CD4-positive, alpha-beta memory T cell (primary cell): ENCODE data around the gene ZMAT2. TPM values are rescaled to one million over a fixed set of nuclear protein-coding genes. Genes with fewer than 3 reads are reported as not detected.
"Not testable (repeated sequence)": the region's sequence is repeated elsewhere in the genome, so short reads cannot be mapped to it uniquely, and the experiment has no call there.

Source experiments
- CTCF ChIA-PET: fragments of 350-600 bp; sonication (Branson Sonifier 250); formaldehyde crosslinking; loops from one replicate; lab custom pipeline; 2021; ENCODE audit warnings: inconsistent platforms; ENCODE audit not compliant: partially characterized antibody; lab: Charles Lee
- POLR2A ChIA-PET: fragments of 350-600 bp; sonication (Branson Sonifier 250); formaldehyde crosslinking; loops from one replicate; lab custom pipeline; 2021; ENCODE audit not compliant: partially characterized antibody; lab: Charles Lee
- DNase-seq, 5 donors: peaks; one replicate each; pipeline versions ENCODE4 v3.0.0 to v3.0.0-alpha.2; 2020 to 2022; ENCODE audit warnings: mixed read lengths in 1 of 5
- H3K27ac ChIP-seq: one replicate; pipeline ENCODE4 v1.7.0; 2013; ENCODE audit warnings: low read depth, low read length
- H3K27me3 ChIP-seq: 2 replicates; pipeline ENCODE4 v1.7.0; 2013; ENCODE audit warnings: mild to moderate bottlenecking, low read length, moderate library complexity; ENCODE audit not compliant: insufficient read depth
- H3K36me3 ChIP-seq: 2 replicates; pipeline ENCODE4 v1.7.0; 2013; ENCODE audit warnings: mild to moderate bottlenecking, low read length, moderate library complexity; ENCODE audit not compliant: insufficient read depth
- H3K4me1 ChIP-seq: 2 replicates; pipeline ENCODE4 v1.7.0; 2013; ENCODE audit warnings: mild to moderate bottlenecking, low read length, moderate library complexity; ENCODE audit not compliant: insufficient read depth
- H3K4me3 ChIP-seq, 2 donors: one replicate each; pipeline ENCODE4 v1.7.0; 2013; ENCODE audit warnings: low read length in 2 of 2, mild to moderate bottlenecking in 1 of 2
- H3K9me3 ChIP-seq, 2 donors: one replicate each; pipeline ENCODE4 v1.7.0; 2013; ENCODE audit warnings: low read length in 2 of 2, control low read depth in 1 of 2; ENCODE audit not compliant: control insufficient read depth in 1 of 2
- H3K27ac Mint-ChIP-seq, 7 donors: one replicate each; pipeline ENCODE4 v1.8.0; 2020 to 2021; ENCODE audit warnings: mixed read lengths in 7 of 7, mild to moderate bottlenecking in 6 of 7, inconsistent platforms in 3 of 7, moderate library complexity in 3 of 7
- H3K27me3 Mint-ChIP-seq, 2 donors: one replicate each; pipeline ENCODE4 v1.8.0; 2020 to 2021; ENCODE audit warnings: mixed read lengths in 2 of 2
- H3K36me3 Mint-ChIP-seq, 2 donors: one replicate each; pipeline ENCODE4 v1.8.0; 2020 to 2021; ENCODE audit warnings: mixed read lengths in 2 of 2, inconsistent platforms in 1 of 2, mild to moderate bottlenecking in 1 of 2
- H3K4me1 Mint-ChIP-seq, 4 donors: one replicate each; pipeline ENCODE4 v1.8.0; 2020 to 2021; ENCODE audit warnings: mixed read lengths in 4 of 4, mild to moderate bottlenecking in 1 of 4
- H3K4me3 Mint-ChIP-seq, 8 donors: one replicate each; pipeline ENCODE4 v1.8.0; 2020 to 2021; ENCODE audit warnings: mixed read lengths in 8 of 8, mild to moderate bottlenecking in 7 of 8, moderate library complexity in 6 of 8, inconsistent platforms in 3 of 8
- H3K9me3 Mint-ChIP-seq, 8 donors: one replicate each; pipeline ENCODE4 v1.8.0; 2020 to 2021; ENCODE audit warnings: mixed read lengths in 8 of 8, mild to moderate bottlenecking in 5 of 8, inconsistent platforms in 3 of 8, moderate library complexity in 1 of 8
- intact Hi-C: fragments of 100-400 bp; cut with micrococcal nuclease; formaldehyde crosslinking; loops from one replicate; pipeline ENCODE4 v1.15.1; 2023
- polyA plus RNA-seq, 2 donors: library from polyadenylated mRNA; unstranded; fragments of 300-500 nt; fragmentation: Illumina TruSeq; gene quantifications; one replicate each; pipeline ENCODE4 v1.2.3, GENCODE V29; 2021
- total RNA-seq, 2 experiments: library from RNA; stranded (reverse); gene quantifications; one replicate each; pipeline ENCODE4 v1.2.3, GENCODE V29; 2021

The ZMAT2 gene
- total and polyA plus RNA-seq, 4 experiments from 2014 or later, result 56.3 to 76.5 (median 61.6) TPM

DNA sequence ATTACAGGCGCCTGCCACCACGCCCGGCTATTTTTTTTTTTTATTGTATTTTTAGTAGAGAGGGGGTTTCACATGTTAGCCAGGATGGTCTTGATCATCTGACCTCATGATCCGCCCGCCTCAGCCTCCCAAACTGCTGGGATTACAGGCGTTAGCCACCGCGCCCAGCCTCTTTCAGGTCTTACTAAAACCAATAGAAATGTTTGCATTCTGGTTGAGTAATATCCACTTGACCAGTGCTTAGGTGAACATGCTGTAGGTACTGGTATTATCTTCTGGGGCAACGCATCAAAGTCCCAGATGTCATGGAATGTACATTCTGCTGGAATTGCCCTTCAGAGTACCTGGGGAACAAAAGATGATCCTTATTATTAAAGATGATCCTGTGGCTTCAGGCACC, 8.5 kb downstream of the ZMAT2 start:
- CTCF ChIA-PET, DNase-seq, H3K9me3 ChIP-seq, H3K27me3 ChIP-seq, H3K27ac ChIP-seq, H3K27me3 Mint-ChIP-seq, H3K9me3 Mint-ChIP-seq, H3K4me3 ChIP-seq: not testable (repeated sequence)
- Mint-ChIP-seq H3K4me1 (peaks cover 14 to 32% (median 23%) of the 10 kb centered on the region in 4 donors), H3K27ac (peak overlapping the region in 2 of 7 donors; percentile 73 to 100), H3K4me3 (peak overlapping the region in 2 of 8 donors; percentile 65 to 99), H3K36me3 (peaks cover 30 to 47% of the 10 kb centered on the region in 2 donors)
- POLR2A ChIA-PET, result interaction anchor here (1.4 to 5.2 kb wide), 6 partner anchors 7 to 308 kb away, joined by 3 to 68 read pairs (median 59); partner anchors contain the start of genes ANKHD1, HARS1, HARS2 and IK
- H3K4me1 ChIP-seq, result peaks cover 19% of the 10 kb centered on the region
- intact Hi-C loops, result loop anchor here (10.0 kb wide), 1 partner anchor 604 kb away; no protein-coding TSS in a partner anchor
- H3K36me3 ChIP-seq, result peaks cover 27% of the 10 kb centered on the region

DNA sequence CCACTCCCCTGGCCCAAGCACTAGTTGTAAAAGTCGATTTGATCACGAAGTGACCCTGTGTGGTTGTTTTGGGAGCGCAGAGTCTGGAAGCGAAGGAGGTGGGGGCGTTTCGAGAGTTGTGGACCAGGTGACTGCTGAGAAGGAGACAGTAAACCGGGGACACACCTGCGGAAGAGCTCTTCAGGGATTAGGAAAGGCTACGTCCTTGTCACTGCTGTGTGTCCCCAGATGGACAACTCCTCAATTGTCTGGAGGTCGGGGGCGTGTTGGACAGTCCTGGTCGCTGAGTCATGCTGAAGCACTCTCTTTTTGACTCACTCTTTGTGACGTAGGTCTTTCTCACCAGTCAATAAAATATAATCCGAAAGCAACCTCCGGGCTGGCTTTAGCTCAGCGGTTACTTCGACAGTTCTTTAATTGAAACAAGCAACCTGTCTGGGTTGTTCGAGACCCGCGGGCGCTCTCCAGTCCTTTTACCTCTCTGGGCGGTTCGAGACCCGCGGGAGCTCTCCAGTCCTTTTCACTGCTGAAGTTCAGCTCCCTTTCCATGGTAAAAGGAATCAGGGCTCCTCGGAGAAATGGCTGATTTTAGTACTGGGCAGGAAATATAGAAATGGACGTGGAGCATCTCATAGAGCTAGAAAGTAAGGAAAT, 10.8 kb downstream of the ZMAT2 start:
- H3K9me3 Mint-ChIP-seq, result peaks cover 0 to 9% (median 3%) of the 10 kb centered on the region in 8 donors
- H3K36me3 ChIP-seq, result peaks cover 7% of the 10 kb centered on the region
- H3K36me3 Mint-ChIP-seq, result peaks cover 13 to 28% of the 10 kb centered on the region in 2 donors
- H3K4me3 Mint-ChIP-seq, result peak overlapping the region; percentile 96 to 100 (median 99)
- H3K4me1 ChIP-seq, result peaks cover 19% of the 10 kb centered on the region
- CTCF ChIA-PET, result interaction anchor here (1.1 to 2.6 kb wide), 17 partner anchors 10 to 609 kb away, joined by 3 to 23 read pairs (median 4); partner anchors contain the start of genes CD14, EIF4EBP3, IK and NDUFA2
- H3K4me1 Mint-ChIP-seq, result peaks cover 15 to 32% (median 23%) of the 10 kb centered on the region in 4 donors
- H3K4me3 ChIP-seq, result peak overlapping the region; percentile 71 to 92
- POLR2A ChIA-PET, result interaction anchor here (0.6 to 5.2 kb wide), 29 partner anchors 9 to 1417 kb away, joined by 3 to 68 read pairs (median 5); partner anchors contain the start of genes ANKHD1, APBB3, CD14 and EIF4EBP3
- H3K27ac Mint-ChIP-seq, result peak overlapping the region; percentile 97 to 100 (median 99)
- peaks cover 0 to 8% of the 10 kb centered on the region in 2 donors for H3K27me3 Mint-ChIP-seq
- H3K27ac ChIP-seq, result peak overlapping the region; percentile 82
- intact Hi-C loops, result loop anchor here (1.0 to 2.0 kb wide), 7 partner anchors 11 to 536 kb away; partner anchors contain the start of genes ANKHD1, CYSTM1, HARS1 and HARS2
- peak; percentile 86 to 95 (median 93) for DNase-seq
- H3K9me3 ChIP-seq, result no peaks in the 10 kb centered on the region
- no peaks in the 10 kb centered on the region for H3K27me3 ChIP-seq

DNA sequence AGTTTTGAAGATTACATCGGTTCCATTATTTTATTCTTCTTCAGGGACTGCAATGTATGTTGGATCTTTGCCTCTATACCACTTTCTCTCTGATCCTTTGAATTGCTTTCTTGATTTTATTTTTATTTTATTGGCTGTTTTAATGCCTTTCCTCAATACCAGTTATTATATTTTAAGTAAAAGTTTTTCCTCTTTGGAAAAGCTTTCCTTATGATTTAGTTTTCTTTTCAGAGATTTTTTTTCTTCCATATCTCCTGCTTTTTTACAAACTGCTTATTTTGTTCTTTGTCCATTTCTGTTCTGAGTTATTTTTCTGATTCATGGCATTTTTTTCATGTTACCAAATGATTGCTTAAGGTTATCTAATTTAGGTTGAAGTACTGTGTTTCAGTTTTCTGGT, 11.5 kb downstream of the ZMAT2 start:
- H3K27me3 Mint-ChIP-seq, result peaks cover 0 to 8% of the 10 kb centered on the region in 2 donors
- no peak for DNase-seq
- Histone ChIP-seq H3K27me3 (no peaks in the 10 kb centered on the region), H3K4me3 (no peak overlapping the region), H3K9me3 (no peaks in the 10 kb centered on the region), H3K36me3 (no peaks in the 10 kb centered on the region), H3K4me1 (peaks cover 19% of the 10 kb centered on the region), H3K27ac (peak overlapping the region; percentile 82)
- peak overlapping the region; percentile 91 to 100 (median 98) for H3K27ac Mint-ChIP-seq
- intact Hi-C loops, result loop anchor here (1.0 to 2.0 kb wide), 7 partner anchors 11 to 537 kb away; partner anchors contain the start of genes ANKHD1, CYSTM1, HARS1 and HARS2
- H3K36me3 Mint-ChIP-seq, result peaks cover 7 to 22% of the 10 kb centered on the region in 2 donors
- ChIA-PET CTCF (interaction anchor here (1.0 to 2.6 kb wide), 13 partner anchors 9 to 353 kb away, joined by 3 to 23 read pairs (median 5); partner anchors contain the start of genes CD14, EIF4EBP3, IK and NDUFA2), POLR2A (interaction anchor here (0.9 to 5.2 kb wide), 18 partner anchors 8 to 1418 kb away, joined by 3 to 68 read pairs (median 10); partner anchors contain the start of genes ANKHD1, APBB3, CD14 and EIF4EBP3)
- H3K9me3 Mint-ChIP-seq, result peaks cover 0 to 9% (median 3%) of the 10 kb centered on the region in 8 donors
- H3K4me1 Mint-ChIP-seq, result peaks cover 14 to 32% (median 22%) of the 10 kb centered on the region in 4 donors
- H3K4me3 Mint-ChIP-seq, result peak overlapping the region; percentile 53 to 100 (median 96)

DNA sequence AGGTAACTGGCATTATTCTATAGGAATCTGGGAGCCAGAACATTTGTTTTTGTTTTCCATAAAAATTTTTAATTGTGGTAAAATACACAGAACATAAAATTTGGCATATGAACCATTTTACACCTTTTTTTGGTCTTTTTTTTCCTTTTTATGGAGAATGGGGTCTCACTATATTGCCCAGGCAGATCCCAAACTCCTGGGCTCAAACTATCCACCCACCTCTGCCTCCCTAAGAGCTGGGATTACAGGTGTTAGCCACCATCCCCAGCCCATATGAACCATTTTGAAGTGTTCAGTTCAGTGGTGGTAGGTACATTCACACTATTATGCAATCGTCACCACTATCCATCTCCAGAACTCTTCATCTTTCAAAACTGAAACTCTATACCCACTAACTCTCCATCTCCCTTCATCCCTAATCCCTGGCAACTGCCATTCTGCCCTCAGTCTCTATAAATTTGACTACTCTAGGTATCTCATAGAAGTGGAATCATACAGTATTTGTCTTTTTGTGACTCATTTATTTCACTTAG, 13.4 kb downstream of the ZMAT2 start:
- no peaks in the 10 kb centered on the region for H3K36me3 ChIP-seq
- H3K27ac ChIP-seq, result no peak overlapping the region
- ChIA-PET POLR2A (interaction anchor here (5.2 kb wide), 1 partner anchor 12 kb away, joined by 63 read pairs; the partner anchor contains the start of gene ZMAT2), CTCF (no interaction called here)
- Mint-ChIP-seq H3K4me3 (no peak overlapping the region), H3K27ac (peak overlapping the region in 1 of 7 donors; percentile 45), H3K4me1 (peaks cover 14 to 32% (median 22%) of the 10 kb centered on the region in 4 donors), H3K27me3 (peaks cover 0 to 8% of the 10 kb centered on the region in 2 donors), H3K9me3 (peaks cover 0 to 9% (median 3%) of the 10 kb centered on the region in 8 donors), H3K36me3 (peaks cover 0 to 14% of the 10 kb centered on the region in 2 donors)
- H3K9me3 ChIP-seq, result no peaks in the 10 kb centered on the region
- no peak for DNase-seq
- H3K27me3 ChIP-seq, result no peaks in the 10 kb centered on the region
- H3K4me1 ChIP-seq, result peaks cover 19% of the 10 kb centered on the region
- intact Hi-C loops, result no loop called here
- H3K4me3 ChIP-seq, result no peak overlapping the region

DNA sequence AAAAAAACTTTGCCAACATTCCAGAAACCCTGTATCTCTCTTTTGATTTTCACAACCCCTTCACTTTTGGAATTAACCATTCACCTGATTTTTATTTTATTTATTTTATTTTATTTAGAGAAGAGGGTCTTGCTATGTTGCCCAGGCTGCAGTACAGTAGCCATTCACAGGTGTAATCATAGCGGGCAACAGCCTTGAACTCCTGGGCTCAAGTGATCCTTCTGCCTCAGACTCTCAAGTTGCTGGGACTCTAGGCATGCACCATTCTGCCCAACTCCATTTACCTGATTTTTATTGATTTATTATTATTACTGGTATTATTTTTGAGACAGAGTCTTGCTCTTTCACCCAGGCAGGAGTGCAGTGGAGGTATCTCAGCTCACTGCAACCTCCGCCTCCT, 16.0 kb downstream of the ZMAT2 start:
- H3K4me1 Mint-ChIP-seq, result peaks cover 6 to 14% (median 11%) of the 10 kb centered on the region in 4 donors
- H3K4me3 ChIP-seq, H3K4me3 Mint-ChIP-seq, H3K4me1 ChIP-seq, DNase-seq, POLR2A ChIA-PET, H3K9me3 ChIP-seq, H3K36me3 Mint-ChIP-seq, H3K27me3 ChIP-seq, CTCF ChIA-PET, intact Hi-C loops, H3K27ac ChIP-seq, H3K27ac Mint-ChIP-seq, H3K9me3 Mint-ChIP-seq, H3K27me3 Mint-ChIP-seq, H3K36me3 ChIP-seq: not testable (repeated sequence)

DNA sequence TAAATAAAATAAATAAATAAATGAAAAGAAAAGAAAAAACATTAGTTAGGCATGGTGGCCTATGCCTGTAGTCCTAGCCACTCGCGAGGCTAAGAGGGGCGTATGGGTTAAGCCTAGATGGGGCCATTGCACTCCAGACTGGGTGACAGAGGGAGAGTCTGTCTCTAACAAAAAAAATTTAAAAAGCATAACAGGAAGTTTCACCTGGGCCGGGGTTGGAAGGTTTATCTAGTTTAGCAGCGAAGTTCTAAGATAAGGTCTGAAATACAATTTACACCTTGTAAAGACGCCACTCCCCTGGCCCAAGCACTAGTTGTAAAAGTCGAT, 18.0 kb downstream of the ZMAT2 start:
- H3K27ac Mint-ChIP-seq, result peak overlapping the region in 1 of 7 donors; percentile 46
- no peak overlapping the region for H3K27ac ChIP-seq
- H3K4me1 ChIP-seq, result no peaks in the 10 kb centered on the region
- H3K9me3 ChIP-seq, result no peaks in the 10 kb centered on the region
- H3K36me3 Mint-ChIP-seq, result no peaks in the 10 kb centered on the region
- ChIA-PET POLR2A (interaction anchor here (1.7 kb wide), 1 partner anchor 171 kb away, joined by 3 read pairs; the partner anchor contains the start of gene EIF4EBP3), CTCF (interaction anchor here (0.6 to 9.6 kb wide), 10 partner anchors 8 to 368 kb away, joined by 3 to 89 read pairs (median 4); partner anchors contain the start of genes TMCO6 and WDR55)
- H3K36me3 ChIP-seq, result no peaks in the 10 kb centered on the region
- no peak overlapping the region for H3K4me3 ChIP-seq
- no peak for DNase-seq
- H3K4me1 Mint-ChIP-seq, result peaks cover under 1 to 2% (median 1%) of the 10 kb centered on the region in 4 donors
- H3K9me3 Mint-ChIP-seq, result no peaks in the 10 kb centered on the region
- intact Hi-C loops, result no loop called here
- peak overlapping the region in 2 of 8 donors; percentile 5 to 63 for H3K4me3 Mint-ChIP-seq
- H3K27me3 ChIP-seq, result no peaks in the 10 kb centered on the region
- H3K27me3 Mint-ChIP-seq, result no peaks in the 10 kb centered on the region
